Stimulated activated CD4-positive, alpha-beta T cell treated with anti-CD3 and anti-CD28 coated beads, Interleukin-1b, Interleukin-23, amount 100 ng/mL, for 4 hours (primary cell): Measurements from ENCODE around the gene HEXB.
"Not testable (repeated sequence)": the region's sequence is repeated elsewhere in the genome, so short reads cannot be mapped to it uniquely, and the experiment has no call there.

ENCODE experiments used
- DNase-seq, 2 donors: peaks; one replicate each; pipeline ENCODE4 v3.0.0-alpha.2; 2020; ENCODE audit warnings: low read depth in 2 of 2

HEXB gene

DNA sequence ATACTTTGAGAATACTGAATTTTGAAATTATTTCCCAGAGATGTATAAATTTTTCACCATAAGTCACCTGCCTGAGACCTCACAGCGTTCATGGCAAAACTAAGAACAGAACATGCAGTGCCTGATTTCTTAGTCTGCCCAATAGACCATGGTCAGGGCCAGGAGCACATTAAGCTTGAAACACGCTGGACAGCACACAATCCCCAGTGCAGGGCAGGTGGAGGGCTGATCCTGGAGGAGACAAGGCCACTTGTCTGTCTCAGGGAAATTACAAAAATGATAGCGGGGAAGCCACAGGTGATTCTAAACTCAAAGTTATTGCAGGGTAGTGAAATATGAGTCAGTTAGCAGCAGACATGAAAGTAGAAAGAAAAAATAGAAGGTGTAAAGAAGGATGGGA lies 25.9 kb upstream of the HEXB start:
- no peak for DNase-seq

DNA sequence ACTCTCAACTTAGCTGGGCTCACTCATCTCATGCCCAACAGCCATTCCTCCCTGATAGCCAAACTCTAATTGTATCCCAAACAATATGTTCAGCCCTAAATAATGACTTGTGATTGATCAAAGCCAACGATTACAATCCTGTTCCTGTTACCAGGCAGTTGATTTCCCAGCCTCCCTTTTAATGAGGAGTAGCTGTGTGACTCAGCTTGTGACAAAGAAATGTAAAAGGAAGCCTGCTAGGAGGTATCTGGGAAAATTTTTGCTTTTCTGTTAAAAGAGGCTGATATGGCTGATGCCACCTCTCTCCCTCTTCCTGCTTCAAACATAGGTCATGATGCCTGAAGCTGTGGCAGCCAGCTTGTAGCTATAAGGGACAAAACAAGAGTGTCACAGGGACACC lies 24.9 kb upstream of the HEXB start:
- no peak for DNase-seq

- DNase-seq: no peak
Measured at GRCh38 chr5:74660873-74661272, 24.2 kb upstream of the HEXB start.

DNA sequence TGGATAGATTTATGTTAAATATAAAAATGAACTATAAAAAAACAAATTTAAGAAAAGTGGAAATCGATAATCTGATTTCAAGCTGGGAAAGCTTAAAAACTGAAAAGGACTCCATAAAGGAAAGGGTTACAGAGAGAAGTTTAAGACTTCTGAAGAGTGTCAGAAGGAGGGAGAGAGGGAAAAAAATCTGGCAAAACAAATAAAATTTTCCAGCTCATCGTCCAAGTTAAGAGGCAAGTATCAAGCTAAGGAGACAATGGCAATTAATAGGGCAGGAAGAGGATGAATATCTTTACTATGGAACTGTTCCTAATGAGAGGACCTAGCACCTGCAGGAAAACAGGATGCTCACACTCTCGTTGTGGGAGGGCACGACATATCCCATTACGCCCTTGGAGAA lies 20.5 kb upstream of the HEXB start:
- no peak for DNase-seq

DNA sequence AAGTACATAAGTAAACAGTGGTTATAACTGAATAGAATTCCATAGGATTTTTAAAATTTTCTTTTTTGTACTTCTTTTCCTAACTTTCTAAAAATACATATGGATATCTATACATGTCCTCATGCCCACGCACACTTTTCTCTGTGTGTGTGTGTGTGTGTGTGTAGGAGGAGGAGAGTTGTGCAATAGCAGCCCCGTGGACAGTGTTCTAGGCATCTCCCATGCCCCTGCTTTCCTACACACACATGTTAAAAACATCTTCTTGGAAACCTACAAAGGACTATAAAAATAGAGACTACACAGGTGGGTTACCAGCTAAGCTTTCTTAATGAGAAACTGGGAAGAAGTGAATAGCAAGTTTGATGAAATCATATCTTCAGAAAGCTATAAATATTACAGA lies 19.8 kb upstream of the HEXB start:
- no peak for DNase-seq

- no peak for DNase-seq
Measured at GRCh38 chr5:74665816-74666215, 19.2 kb upstream of the HEXB start.

- no peak for DNase-seq
Measured at GRCh38 chr5:74667396-74667795, 17.6 kb upstream of the HEXB start.

DNA sequence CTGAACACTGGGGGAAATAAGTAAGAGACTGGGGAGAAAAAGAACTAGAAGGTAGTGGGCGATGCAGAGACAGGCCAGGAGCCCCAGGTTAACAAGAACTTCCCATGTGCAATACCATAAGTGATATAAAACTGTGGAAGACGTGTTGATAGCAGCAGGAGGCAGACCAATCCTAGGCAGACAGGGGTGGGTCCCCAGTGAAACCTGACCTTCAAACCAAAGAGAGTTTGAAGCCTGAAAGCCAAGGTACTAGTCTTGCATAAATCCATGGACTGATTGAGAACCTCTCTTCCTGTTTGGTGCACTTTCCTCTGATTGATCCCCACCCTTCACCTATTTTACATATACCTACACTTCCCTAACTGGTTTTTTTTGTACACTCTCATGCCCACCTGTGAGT lies 15.2 kb upstream of the HEXB start:
- DNase-seq: no peak

DNA sequence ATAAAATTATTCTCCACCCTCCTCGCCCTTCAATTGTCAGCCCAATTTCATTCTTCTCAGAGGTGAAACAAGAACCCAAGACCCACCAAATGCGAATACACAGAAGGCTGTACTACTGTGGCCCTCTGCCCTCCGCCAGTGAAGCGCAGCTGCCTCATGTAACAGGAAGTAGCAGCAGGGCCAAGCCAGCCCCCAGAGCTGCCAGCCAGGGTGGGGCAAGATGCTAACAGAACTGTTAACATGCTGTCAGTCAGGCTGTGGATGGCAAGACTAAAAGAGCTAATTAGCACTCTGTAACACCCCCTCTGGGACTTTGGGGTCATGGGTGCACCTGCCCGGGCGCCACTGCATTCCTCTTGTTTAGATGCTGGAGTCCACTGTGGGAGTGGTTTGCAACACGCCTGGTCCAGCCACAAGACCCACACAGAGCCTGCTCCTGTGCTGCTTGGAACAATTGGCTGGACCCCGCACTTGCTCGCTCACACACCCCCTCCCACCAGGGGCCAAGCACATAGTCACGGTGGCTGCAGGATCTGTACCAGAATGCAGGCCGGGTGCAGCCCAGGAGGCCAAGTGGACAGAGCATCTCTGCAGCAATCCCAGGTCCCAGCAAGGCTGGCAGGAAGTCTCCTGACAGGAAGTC lies 14.5 kb upstream of the HEXB start:
- DNase-seq: no peak

GRCh38 chr5:74672215-74672877 lies 12.7 kb upstream of the HEXB start:
- no peak for DNase-seq

GRCh38 chr5:74673011-74673790 lies 11.8 kb upstream of the HEXB start:
- DNase-seq: no peak

DNA sequence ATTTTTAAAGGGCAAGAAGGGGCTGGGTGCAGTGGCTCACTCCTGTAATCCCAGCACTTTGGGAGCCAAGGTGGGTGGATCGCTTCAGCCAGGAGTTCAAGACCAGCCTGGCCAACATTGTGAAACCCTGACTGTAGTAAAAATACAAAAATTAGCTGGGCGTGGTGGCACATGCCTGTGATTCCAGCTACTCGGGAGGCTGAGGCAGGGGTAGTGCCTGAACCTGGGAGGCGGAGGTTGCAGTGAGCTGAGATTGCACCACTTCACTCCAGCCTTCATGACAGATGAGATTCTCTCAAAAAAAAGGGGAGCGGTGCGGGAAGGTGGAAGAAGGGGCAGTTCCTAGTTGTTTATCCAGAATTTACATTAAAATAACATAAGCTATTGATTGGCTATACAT lies 8.6 kb upstream of the HEXB start:
- DNase-seq: not testable (repeated sequence)

- not testable (repeated sequence) for DNase-seq
Measured at GRCh38 chr5:74678123-74678522, 6.9 kb upstream of the HEXB start.

- not testable (repeated sequence) for DNase-seq
Measured at GRCh38 chr5:74679300-74679699, 5.7 kb upstream of the HEXB start.

GRCh38 chr5:74679966-74680365 lies 5.1 kb upstream of the HEXB start:
- no peak for DNase-seq

DNA sequence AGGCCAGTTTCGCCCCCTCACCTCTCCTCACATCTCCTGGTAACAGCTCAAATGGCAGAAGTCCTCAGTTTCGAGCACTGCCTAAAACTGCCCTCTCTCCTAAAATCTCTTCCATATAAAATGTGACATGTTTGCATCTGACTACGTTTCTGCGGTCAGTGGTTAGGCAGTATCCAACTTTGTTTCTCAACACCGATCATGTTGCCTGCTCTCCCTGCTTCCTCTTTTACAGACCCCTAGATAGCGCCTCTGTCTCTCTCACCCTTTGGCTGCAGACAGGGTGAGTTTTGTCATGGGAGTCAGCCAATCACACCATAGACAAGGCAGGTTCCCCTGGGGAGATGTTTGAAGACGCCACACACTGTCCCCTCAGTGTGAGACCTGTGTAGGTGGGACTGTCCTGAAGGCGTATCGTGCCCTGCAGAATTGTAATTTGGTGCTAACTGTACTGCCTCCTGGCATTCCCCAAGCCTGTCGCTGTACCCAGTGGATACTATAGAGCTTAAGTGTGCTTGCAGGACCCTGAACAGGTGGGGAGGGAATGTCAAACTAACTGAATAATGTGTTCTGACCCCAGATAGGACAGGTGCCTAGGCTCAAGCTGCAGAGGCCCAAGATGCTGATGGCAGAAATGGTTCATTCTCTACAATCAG lies 1.1 kb downstream of the HEXB start:
- DNase-seq: no peak

DNA sequence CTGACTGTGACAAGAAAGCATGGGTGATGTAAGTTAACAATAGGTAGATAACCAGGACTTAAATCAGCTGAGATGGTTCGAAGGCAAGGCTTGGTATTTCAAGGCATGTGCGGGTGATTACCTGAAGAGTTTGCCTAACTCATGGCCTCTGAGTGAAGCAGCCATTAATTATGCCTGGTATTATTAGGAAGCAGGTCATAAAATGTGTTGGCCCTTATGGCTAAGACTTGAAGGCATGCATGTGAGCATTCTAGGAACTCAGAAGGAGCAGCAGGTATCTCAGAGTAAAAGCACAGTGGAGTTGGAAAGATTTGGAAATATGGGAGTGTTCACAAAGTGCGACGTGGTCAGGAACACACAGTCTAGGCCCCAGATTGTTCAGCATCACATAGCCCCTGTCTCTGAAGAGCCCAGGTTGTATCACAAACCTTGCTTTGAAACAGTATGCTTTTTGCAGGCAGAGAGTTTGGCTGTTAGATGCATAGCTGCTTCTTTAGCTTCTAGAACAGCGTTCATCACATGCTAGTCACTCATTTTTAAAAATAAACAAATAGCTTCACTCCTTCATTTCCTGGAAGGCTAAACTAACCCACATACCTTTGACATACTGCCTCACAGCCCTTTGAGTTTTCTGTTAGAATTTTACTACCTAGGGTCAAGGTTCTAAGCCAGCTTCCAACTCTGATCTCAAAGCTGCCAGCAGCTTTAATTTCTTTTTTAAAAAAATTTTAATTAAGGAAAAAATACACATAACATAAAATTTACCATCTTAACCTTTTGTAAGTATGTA lies 2.1 kb downstream of the HEXB start:
- no peak for DNase-seq

DNA sequence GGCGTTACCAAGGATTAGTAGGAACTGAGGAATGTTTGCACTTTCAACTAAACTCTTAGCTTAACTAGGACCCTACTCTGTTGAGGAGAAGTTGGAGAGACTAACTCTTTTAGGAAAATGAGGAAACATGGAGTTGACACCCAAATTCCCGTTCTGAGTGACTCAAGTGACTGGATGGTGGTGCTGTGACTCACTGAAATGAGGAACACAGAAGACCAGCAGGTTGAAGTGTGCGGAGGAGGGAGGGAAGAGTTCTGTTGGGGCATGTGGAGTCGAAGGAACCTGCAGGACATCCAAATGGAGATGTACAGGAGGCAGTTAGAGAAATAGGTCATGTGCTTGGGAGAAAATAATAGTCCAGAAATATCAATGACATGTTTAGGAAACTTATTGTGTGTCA lies 8.2 kb downstream of the HEXB start:
- no peak for DNase-seq

GRCh38 chr5:74717596-74717995 lies 32.6 kb downstream of the HEXB start:
- DNase-seq: no peak

- no peak for DNase-seq
Measured at GRCh38 chr5:74722271-74722670, 37.2 kb downstream of the HEXB start.

DNA sequence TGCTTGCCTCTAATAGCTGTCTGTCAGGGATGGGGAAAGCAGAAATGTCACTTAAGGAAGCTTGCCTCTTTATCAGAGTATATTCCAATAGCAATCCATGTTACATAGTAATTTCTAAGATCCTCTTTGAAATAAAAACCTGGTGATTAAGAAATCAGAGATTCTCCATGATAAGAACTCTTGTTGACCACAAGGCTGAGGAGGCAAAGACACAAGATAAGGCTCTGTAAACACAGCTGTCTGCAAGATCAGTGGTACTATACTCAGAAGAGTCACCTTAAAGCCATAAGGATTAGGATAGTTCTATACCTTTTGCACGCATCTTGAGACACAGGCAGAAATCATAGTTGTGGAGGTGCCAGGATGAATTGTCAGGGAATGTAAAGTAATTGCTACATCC lies 40.3 kb downstream of the HEXB start:
- DNase-seq: no peak

DNA sequence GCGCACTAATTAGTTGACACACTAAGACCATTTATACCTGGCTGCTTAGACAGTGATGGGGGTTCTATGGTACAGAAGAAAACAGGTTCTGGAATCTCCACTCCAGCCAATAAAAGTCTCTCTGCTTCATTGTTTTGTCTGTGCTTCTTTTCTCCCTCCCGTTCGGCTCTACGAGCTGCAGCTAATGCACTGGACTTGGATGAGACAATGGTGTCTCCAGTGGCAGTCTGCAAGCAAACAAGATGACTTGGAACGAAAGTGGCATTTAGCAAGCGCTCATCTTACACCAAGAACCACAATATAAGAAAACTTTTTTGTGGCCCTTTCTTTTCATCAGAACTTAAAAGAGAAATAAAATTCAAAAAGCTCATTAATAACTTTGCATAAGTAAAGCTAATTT lies 51.7 kb downstream of the HEXB start:
- no peak for DNase-seq
